Astrocyte (in vitro differentiated cells and primary cell): ENCODE measurements around the gene DSG2.
"Not testable (repeated sequence)": the region's sequence is repeated elsewhere in the genome, so short reads cannot be mapped to it uniquely, and the experiment has no call there.

ENCODE experiments used
- CTCF ChIP-seq: IDR thresholded peaks from 2 replicates; pipeline ENCODE4 v1.5.1; 2011; ENCODE audit warnings: low read depth, mild to moderate bottlenecking, inconsistent platforms, low read length, moderate library complexity; ENCODE audit not compliant: insufficient read depth
- EZH2 ChIP-seq: IDR thresholded peaks from 2 replicates; pipeline ENCODE4 v1.6.1; 2012; ENCODE audit warnings: mild to moderate bottlenecking, low read length, inconsistent platforms; ENCODE audit not compliant: insufficient read depth

- not testable (repeated sequence) for TF ChIP-seq CTCF, EZH2
Measured at GRCh38 chr18:31507124-31507523, 9.1 kb downstream of the DSG2 start.
